GM12878 (cell line): ENCODE results near the gene CDH16.

Source experiments
- EGR1 ChIP-seq, 2 experiments: IDR thresholded peaks; 1 replicate in 1 of 2; 2 replicates in 1 of 2; pipeline ENCODE4 v1.6.1; 2011 to 2012; ENCODE audit warnings: low read depth in 2 of 2, low read length in 2 of 2, borderline replicate concordance in 1 of 2, mild to moderate bottlenecking in 1 of 2, moderate library complexity in 1 of 2
- EZH2 ChIP-seq: IDR thresholded peaks from 2 replicates; pipeline ENCODE4 v1.6.1; 2012; ENCODE audit warnings: low read depth, mild to moderate bottlenecking, control low read depth, inconsistent platforms, low read length, borderline replicate concordance; ENCODE audit not compliant: control insufficient read depth
- NBN ChIP-seq: fragments of 450-650 bp; IDR thresholded peaks from 2 replicates; pipeline ENCODE4 v1.6.1; 2016
- PBX3 ChIP-seq: IDR thresholded peaks from 2 replicates; pipeline ENCODE4 v1.6.1; 2011; ENCODE audit warnings: mild to moderate bottlenecking, low read depth, low read length, moderate library complexity; ENCODE audit not compliant: insufficient replicate concordance
- RAD21 ChIP-seq: IDR thresholded peaks from 2 replicates; pipeline ENCODE4 v1.6.1; 2011; ENCODE audit warnings: mild to moderate bottlenecking, low read depth, low read length, moderate library complexity; ENCODE audit not compliant: insufficient read depth
- USF2 ChIP-seq: IDR thresholded peaks from 2 replicates; pipeline ENCODE4 v1.6.1; 2011; ENCODE audit warnings: low read depth, low read length, improper control_type of control experiment, borderline replicate concordance

- TF ChIP-seq NBN (no peak), EGR1 (IDR thresholded peaks at IDR 0.05; ENCODE audit: borderline replicate concordance in 1 of 2, low read depth in 2 of 2, low read length in 2 of 2) (no peak), EZH2 (no peak), RAD21 (no peak), USF2 (no peak), PBX3 (no peak)
Measured at GRCh38 chr16:66903544-66904427, 14.9 kb downstream of the CDH16 start.
